Peyer's patch (tissue), 4 donors: Measurements from ENCODE around the gene ANO10. TPM values are rescaled to one million over a fixed set of nuclear protein-coding genes. Genes with fewer than 3 reads are reported as not detected.

Experiments
- DNase-seq, 3 donors: peaks; one replicate each; pipeline ENCODE4 v3.0.0-alpha.2; 2017 to 2019
- H3K27ac ChIP-seq, 4 donors: fragments of 200-600 bp; sonication (generic); one replicate each; pipeline ENCODE4 v1.5.1; 2016 to 2019
- H3K27me3 ChIP-seq, 2 donors: fragments of 200-600 bp; sonication (generic); one replicate each; pipeline ENCODE4 v1.5.1; 2019
- H3K36me3 ChIP-seq, 3 donors: fragments of 200-600 bp; sonication (generic); one replicate each; pipeline ENCODE4 v1.5.1; 2016 to 2019
- H3K4me1 ChIP-seq, 4 donors: fragments of 200-600 bp; sonication (generic); one replicate each; pipeline ENCODE4 v1.5.1; 2016 to 2019
- H3K4me3 ChIP-seq, 4 donors: fragments of 200-600 bp; sonication (generic); 1 replicate in 3 of 4; 2 replicates in 1 of 4; pipeline ENCODE4 v1.5.1; 2016 to 2019; ENCODE audit warnings: mild to moderate bottlenecking in 1 of 4
- H3K9me3 ChIP-seq, 4 donors: fragments of 200-600 bp; sonication (generic); one replicate each; pipeline ENCODE4 v1.5.1; 2016 to 2019; ENCODE audit warnings: mild to moderate bottlenecking in 1 of 4
- CTCF ChIP-seq, 6 experiments: fragments of 450-650 bp in 4 of 6; fragments of 200-600 bp in 2 of 6; sonication (generic) in 1 of 6; IDR thresholded peaks; one replicate each; pipeline ENCODE4 v1.5.1; 2017 to 2019; ENCODE audit warnings: antibody characterized with exemption in 6 of 6, mild to moderate bottlenecking in 3 of 6, moderate library complexity in 1 of 6
- POLR2A ChIP-seq, 2 donors: fragments of 450-650 bp; IDR thresholded peaks; one replicate each; pipeline ENCODE4 v1.5.1; 2017; ENCODE audit warnings: antibody characterized with exemption in 2 of 2, mild to moderate bottlenecking in 2 of 2, moderate library complexity in 2 of 2
- total RNA-seq, 4 donors: library from RNA; depleted of rRNA; stranded (reverse); fragments of >200 nt; gene quantifications; one replicate each; pipeline ENCODE4 v1.1.0, GENCODE V29; 2016

ANO10 gene
- total RNA-seq, 4 donors from 2014 or later = 33.8 to 110 (median 70.0) TPM

GRCh38 chr3:43410592-43410991 is 211.2 kb downstream of the ANO10 start:
- TF ChIP-seq POLR2A (IDR thresholded peaks at IDR 0.05) = no peak
- DNase-seq = no peak
- no peaks in the 10 kb centered on the region for H3K9me3 ChIP-seq
- H3K4me1 ChIP-seq = no peaks in the 10 kb centered on the region
- H3K27ac ChIP-seq = no peak overlapping the region
- H3K4me3 ChIP-seq = no peak overlapping the region
- H3K36me3 ChIP-seq = no peaks in the 10 kb centered on the region
- H3K27me3 ChIP-seq = no peaks in the 10 kb centered on the region

- no peak for TF ChIP-seq CTCF (IDR thresholded peaks at IDR 0.05)
- no peak for TF ChIP-seq POLR2A (IDR thresholded peaks at IDR 0.05)
- no peak for DNase-seq
- H3K27ac ChIP-seq = no peak overlapping the region
- no peak overlapping the region for H3K4me3 ChIP-seq
- H3K27me3 ChIP-seq = no peaks in the 10 kb centered on the region
- H3K9me3 ChIP-seq = no peaks in the 10 kb centered on the region
- no peaks in the 10 kb centered on the region for H3K36me3 ChIP-seq
- H3K4me1 ChIP-seq = no peaks in the 10 kb centered on the region
Observed at GRCh38 chr3:43409506-43409905, 212.3 kb downstream of the ANO10 start.

GRCh38 chr3:43406643-43407023 is 215.2 kb downstream of the ANO10 start:
- Histone ChIP-seq H3K36me3 (no peaks in the 10 kb centered on the region), H3K4me1 (no peaks in the 10 kb centered on the region), H3K9me3 (no peaks in the 10 kb centered on the region), H3K27me3 (no peaks in the 10 kb centered on the region), H3K4me3 (no peak overlapping the region), H3K27ac (no peak overlapping the region)
- no peak for TF ChIP-seq CTCF (IDR thresholded peaks at IDR 0.05)
- no peak for TF ChIP-seq POLR2A (IDR thresholded peaks at IDR 0.05)
- no peak for DNase-seq

- no peak overlapping the region for H3K27ac ChIP-seq
- TF ChIP-seq POLR2A (IDR thresholded peaks at IDR 0.05) (no peak), CTCF (IDR thresholded peaks at IDR 0.05) (no peak)
- H3K36me3 ChIP-seq = no peaks in the 10 kb centered on the region
- no peaks in the 10 kb centered on the region for H3K27me3 ChIP-seq
- no peak overlapping the region for H3K4me3 ChIP-seq
- no peaks in the 10 kb centered on the region for H3K9me3 ChIP-seq
- DNase-seq = no peak
- no peaks in the 10 kb centered on the region for H3K4me1 ChIP-seq
Observed at GRCh38 chr3:43405888-43406642, 215.7 kb downstream of the ANO10 start.

GRCh38 chr3:43400781-43401730 is 220.8 kb downstream of the ANO10 start:
- Histone ChIP-seq H3K4me3 (no peak overlapping the region), H3K4me1 (no peaks in the 10 kb centered on the region), H3K27ac (no peak overlapping the region), H3K36me3 (no peaks in the 10 kb centered on the region), H3K27me3 (no peaks in the 10 kb centered on the region), H3K9me3 (no peaks in the 10 kb centered on the region)
- TF ChIP-seq POLR2A (IDR thresholded peaks at IDR 0.05) (no peak), CTCF (IDR thresholded peaks at IDR 0.05) (no peak)
- no peak for DNase-seq

GRCh38 chr3:43400167-43400566 is 221.6 kb downstream of the ANO10 start:
- H3K36me3 ChIP-seq = no peaks in the 10 kb centered on the region
- no peak for DNase-seq
- H3K27me3 ChIP-seq = no peaks in the 10 kb centered on the region
- no peak for TF ChIP-seq CTCF (IDR thresholded peaks at IDR 0.05)
- TF ChIP-seq POLR2A (IDR thresholded peaks at IDR 0.05) = no peak
- H3K27ac ChIP-seq = no peak overlapping the region
- H3K9me3 ChIP-seq = no peaks in the 10 kb centered on the region
- H3K4me3 ChIP-seq = no peak overlapping the region
- H3K4me1 ChIP-seq = no peaks in the 10 kb centered on the region
